Right renal pelvis (tissue), 4 donors: ENCODE data around the gene CDK5R2. TPM values are rescaled to one million over a fixed set of nuclear protein-coding genes. Genes with fewer than 3 reads are reported as not detected.
A peak's percentile ranks its signal among the peaks of the same experiment; 100 is the strongest.
"Not testable (repeated sequence)": the region's sequence is repeated elsewhere in the genome, so short reads cannot be mapped to it uniquely, and the experiment has no call there.

Source experiments
- DNase-seq, 4 donors: peaks; one replicate each; pipeline ENCODE4 v3.0.0-alpha.2; 2013; ENCODE audit warnings: low read depth in 4 of 4, low spot score in 3 of 4, missing footprints in 1 of 4
- polyA plus RNA-seq, 4 donors: library from polyadenylated mRNA; unstranded; fragments of 120-200 nt; gene quantifications; one replicate each; pipeline ENCODE4 v1.2.1, GENCODE V29; 2013; ENCODE audit not compliant: insufficient read length in 4 of 4

CDK5R2 gene
- under 1 TPM in 1 of 4 donors, not detected in 3; 0.17 TPM for polyA plus RNA-seq

- DNase-seq = peak; percentile 75 to 84 (median 78)
Observed at GRCh38 chr2:218959141-218959731, at the start of gene CDK5R2. Gene CDK5R2 (plus strand): TSS chr2:218959666. CDS start chr2:218959821, 155 bp downstream.

GRCh38 chr2:218910741-218911140 lies 48.7 kb upstream of the CDK5R2 start:
- DNase-seq = no peak

GRCh38 chr2:218920504-218920903 lies 39.0 kb upstream of the CDK5R2 start:
- no peak for DNase-seq

- no peak for DNase-seq
Observed at GRCh38 chr2:218924757-218925156, 34.7 kb upstream of the CDK5R2 start.

- no peak for DNase-seq
Observed at GRCh38 chr2:218925434-218925833, 34.0 kb upstream of the CDK5R2 start.

DNA sequence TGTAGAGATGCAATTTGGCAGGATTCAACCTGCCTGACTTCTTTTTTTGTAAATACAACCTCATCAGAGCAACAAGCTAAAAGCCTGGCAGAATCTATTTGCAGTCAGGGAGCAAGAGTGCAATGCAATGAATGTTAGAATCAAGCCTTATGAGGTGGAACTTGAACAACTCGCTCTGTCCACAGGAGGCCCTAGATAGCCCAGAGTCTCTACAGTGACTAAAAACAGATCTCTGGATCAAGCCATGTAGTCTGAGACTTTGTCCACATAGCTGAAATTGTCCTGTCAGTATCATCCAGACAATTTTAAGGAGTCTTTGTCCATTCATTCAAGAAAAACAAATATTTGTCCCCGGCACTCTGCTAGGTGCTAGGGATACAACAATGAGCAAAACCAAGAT lies 32.0 kb upstream of the CDK5R2 start:
- no peak for DNase-seq

- no peak for DNase-seq
Observed at GRCh38 chr2:218927876-218928275, 31.6 kb upstream of the CDK5R2 start.

DNA sequence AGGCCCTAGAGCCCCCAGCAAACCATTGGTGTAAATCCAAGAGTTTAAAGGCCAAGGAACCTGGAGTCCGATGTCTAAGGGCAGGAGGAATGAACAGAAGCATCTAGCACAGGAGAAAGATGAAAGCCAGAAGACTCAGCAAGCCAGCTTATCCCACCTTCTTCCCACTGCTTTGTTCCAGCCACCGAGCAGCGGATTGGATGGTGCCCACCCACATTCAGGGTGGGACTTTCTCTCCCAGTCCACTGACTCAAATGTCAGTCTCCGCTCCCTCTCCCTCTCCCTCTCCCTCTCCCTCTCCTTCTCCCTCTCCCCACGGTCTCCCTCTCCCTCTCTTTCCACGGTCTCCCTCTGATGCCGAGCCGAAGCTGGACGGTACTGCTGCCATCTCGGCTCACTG lies 29.0 kb upstream of the CDK5R2 start:
- not testable (repeated sequence) for DNase-seq

- DNase-seq = not testable (repeated sequence)
Observed at GRCh38 chr2:218931751-218932150, 27.7 kb upstream of the CDK5R2 start.

DNA sequence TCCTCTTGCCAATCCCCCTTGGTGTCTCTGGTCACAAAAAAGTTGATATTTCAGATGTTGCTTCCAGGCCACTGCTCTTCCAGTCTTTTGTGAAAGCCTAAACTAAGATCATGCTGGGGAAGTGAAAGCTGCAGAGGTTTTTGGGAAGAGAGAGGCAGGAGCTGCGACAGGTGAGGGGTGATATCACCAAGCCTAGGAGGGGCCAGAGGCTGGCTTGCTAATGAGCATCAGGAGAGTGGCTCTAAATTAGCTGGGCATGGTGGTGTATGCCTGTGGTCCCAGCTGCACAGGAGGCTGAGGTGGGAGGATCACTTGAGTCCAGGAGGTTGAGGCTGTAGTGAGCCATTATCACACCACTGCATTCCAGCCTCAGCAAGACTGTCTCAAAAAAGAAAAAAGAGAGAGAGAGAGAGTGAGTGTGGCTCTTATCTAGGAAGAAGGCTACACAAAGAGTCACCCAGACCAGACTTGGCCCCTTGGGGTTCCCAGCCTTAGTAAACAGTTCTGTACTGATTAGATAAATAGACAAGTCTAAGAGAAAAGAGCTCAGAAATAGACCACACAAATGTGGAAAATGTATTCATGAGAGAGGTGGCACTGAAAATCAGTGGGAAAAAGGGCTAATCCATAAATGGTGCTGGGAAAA lies 14.6 kb upstream of the CDK5R2 start:
- no peak for DNase-seq

DNA sequence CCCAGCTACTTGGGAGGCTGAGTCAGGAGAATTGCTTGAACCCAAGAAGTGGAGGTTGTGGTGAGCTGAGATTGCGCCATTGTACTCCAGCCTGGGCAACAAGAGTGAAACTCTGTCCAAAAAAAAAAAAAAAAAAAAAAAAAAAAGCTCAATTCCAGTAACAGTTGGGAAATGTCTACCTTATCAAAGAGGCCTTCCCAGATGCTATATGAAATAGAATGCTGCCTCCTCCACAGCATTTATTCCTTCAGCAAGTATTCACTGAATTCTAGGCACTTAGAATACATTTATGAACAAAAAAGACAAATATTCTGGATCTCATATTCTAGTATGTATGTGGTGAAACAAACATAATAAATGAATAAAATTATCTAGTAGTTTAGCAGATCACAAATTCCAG lies 12.8 kb upstream of the CDK5R2 start:
- DNase-seq = no peak

- DNase-seq = no peak
Observed at GRCh38 chr2:218952160-218952559, 7.3 kb upstream of the CDK5R2 start.

- no peak for DNase-seq
Observed at GRCh38 chr2:218953366-218953954, 6.0 kb upstream of the CDK5R2 start.

DNA sequence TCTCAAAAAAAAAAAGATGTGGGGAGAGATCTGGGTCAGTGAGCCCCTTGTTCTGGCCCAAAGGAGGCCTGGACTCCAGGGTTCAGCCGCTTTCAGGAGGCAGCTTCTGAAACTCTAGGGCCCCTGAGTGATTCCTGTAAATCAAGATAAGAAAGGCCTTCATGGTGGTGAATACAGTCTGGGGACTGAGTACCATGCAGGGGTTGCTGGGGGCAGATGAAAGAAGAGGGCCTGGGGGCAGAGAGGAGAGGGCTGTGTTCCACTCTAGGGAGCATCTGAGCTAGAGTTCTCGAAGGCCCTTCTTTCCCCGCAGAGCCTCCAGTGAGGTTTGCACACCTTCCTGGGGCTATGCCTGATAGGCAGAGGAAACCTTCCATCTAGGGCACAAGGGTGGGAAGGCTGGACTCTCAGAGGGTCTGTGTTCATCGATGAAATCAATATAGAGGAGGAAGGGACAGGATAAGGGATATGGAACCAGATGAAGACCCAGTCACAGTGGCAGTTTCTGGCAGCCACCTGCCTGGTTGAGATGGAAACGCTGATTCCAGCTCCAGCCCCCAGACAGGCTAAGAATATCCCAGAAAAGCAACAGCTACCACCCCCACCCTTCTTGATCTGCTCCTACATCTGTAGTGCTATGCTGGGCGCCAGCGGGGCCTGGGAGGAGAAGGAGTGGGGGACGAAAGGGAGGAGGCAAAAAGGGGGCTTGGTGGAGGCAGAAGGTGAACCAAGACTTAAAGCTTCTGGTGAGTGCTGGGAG lies 4.7 kb upstream of the CDK5R2 start:
- no peak for DNase-seq

GRCh38 chr2:218956039-218956438 lies 3.4 kb upstream of the CDK5R2 start:
- DNase-seq = no peak

- DNase-seq = no peak
Observed at GRCh38 chr2:218957671-218958070, 1.8 kb upstream of the CDK5R2 start.

DNA sequence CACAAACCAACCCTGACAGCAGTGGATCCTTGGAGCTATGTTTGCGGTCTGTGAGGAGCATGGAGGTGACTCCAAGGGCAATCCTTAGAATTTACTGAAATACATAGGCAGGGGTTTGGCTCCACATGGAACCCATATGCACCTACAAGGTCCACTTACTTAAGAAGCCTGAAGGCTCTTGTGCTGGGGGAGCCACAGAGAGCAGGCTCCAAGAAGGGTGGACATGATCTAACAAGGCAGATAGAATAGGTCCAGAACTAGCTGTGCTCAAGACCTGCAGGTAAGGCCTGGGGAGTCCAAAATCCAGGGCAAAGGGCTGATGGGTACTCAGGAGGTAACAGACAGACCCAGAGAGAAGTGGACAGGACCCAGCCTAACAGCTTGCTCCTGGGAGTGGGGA lies 1.2 kb upstream of the CDK5R2 start:
- DNase-seq = no peak

DNA sequence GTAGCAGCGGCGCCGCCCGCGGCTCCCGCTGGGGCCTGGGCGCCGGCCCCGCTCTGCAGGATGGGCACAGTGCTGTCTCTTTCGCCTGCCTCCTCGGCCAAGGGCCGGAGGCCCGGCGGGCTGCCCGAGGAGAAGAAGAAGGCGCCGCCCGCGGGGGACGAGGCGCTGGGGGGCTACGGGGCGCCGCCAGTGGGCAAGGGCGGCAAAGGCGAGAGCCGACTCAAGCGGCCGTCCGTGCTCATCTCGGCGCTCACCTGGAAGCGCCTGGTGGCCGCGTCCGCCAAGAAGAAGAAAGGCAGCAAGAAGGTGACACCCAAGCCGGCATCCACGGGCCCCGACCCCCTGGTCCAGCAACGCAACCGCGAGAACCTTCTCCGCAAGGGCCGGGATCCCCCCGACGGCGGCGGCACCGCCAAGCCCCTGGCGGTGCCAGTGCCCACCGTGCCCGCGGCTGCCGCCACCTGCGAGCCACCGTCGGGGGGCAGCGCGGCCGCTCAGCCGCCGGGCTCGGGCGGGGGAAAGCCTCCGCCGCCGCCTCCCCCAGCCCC lies 369 bp downstream of the CDK5R2 start:
- DNase-seq = no peak

GRCh38 chr2:218960309-218961165 lies 1.1 kb downstream of the CDK5R2 start:
- no peak for DNase-seq

DNA sequence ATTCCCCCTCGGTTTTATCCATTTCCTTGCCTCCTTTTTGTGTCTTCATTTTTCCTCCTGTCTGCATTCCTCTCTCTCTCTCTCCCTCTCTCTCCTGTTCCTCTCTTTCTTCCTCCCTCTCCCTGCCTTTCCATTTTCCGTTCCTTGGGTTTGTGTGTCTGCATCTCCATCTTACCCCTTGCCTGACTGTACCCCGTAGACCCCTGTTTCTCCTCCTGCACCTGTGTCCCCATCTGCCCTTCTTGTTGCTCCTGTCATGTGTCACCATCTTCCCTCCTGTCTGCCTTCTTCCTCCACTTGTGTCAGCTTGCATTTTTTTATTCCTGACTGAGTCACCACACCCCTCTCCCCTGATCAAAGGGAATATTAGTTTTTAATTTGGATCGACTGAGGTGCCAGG lies 1.8 kb downstream of the CDK5R2 start:
- DNase-seq = no peak
